ENCODE measurements around the gene GPX4. TPM values are rescaled to one million over a fixed set of nuclear protein-coding genes. Genes with fewer than 3 reads are reported as not detected.

Gene GPX4
- total RNA-seq, 2 experiments from 2014 or later = 148 to 203 TPM

DNA sequence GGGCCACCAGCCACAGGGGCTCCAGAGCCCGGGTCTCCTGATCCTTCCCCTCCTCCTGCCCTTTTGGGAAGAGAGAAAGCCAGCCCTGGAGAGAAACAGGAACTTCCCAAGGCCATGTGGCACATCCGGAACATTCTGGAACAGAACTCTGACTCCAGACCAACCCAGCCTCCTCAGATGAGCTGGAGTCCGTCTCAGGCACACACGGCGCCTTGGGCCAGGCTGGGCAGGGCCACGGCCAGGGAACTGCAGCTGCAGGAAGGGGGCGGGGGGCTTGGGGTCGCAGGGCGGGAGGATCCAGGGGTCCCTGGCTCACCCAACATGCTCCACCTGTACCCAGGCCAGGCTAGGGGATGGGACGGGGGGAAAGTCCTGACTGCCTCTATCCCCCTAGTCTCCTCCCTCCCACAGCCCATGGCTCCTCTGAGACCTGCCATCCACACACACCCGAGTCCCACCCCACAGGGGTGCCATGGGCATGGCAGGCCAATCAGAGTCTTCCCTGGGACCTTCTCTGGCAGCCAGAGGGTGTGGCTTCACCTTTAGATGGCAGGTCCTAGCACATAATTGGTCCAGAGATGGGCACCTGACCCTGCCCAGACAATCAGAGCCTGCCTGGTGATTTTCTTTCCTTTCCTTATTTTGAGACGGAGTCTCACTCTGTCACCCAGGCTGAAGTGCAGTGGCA lies 47.4 kb downstream of the GPX4 start:
- H3K27ac ChIP-seq (ENCODE audit: low read depth, low read length, poor library complexity, severe bottlenecking) = no peak overlapping the region
- intact Hi-C loops (cut with micrococcal nuclease; ENCODE audit: unreplicated experiment) = no loop called here
- H2AFZ ChIP-seq (ENCODE audit: low read length) = no peak overlapping the region
- no peaks in the 10 kb centered on the region for H4K20me1 ChIP-seq (ENCODE audit: insufficient read depth, low read length)
- no peaks in the 10 kb centered on the region for H3K9me3 ChIP-seq (ENCODE audit: low read length)
- ChIA-PET CTCF (ENCODE audit: unreplicated experiment) (no interaction called here), POLR2A (no interaction called here)
- no peak overlapping the region for H3K4me2 ChIP-seq (ENCODE audit: low read length)
- no TSS peak for BruUV-seq (replicated peaks)
- H3K4me1 ChIP-seq (ENCODE audit: insufficient read depth, low read length, poor library complexity, severe bottlenecking) = no peaks in the 10 kb centered on the region
- H3K4me3 ChIP-seq (ENCODE audit: low read depth, low read length, poor library complexity, severe bottlenecking) = no peak overlapping the region
- H3K9me2 ChIP-seq (ENCODE audit: insufficient read depth, low read length) = no peaks in the 10 kb centered on the region
- no peaks in the 10 kb centered on the region for H3K79me2 ChIP-seq (ENCODE audit: insufficient read depth, low read depth, low read length)
- peaks cover 16% of the 10 kb centered on the region for H3K36me3 ChIP-seq (ENCODE audit: insufficient read depth, low read length)
- DNase-seq (ENCODE audit: low spot score) = no peak
- TF ChIP-seq, protein P1, sequence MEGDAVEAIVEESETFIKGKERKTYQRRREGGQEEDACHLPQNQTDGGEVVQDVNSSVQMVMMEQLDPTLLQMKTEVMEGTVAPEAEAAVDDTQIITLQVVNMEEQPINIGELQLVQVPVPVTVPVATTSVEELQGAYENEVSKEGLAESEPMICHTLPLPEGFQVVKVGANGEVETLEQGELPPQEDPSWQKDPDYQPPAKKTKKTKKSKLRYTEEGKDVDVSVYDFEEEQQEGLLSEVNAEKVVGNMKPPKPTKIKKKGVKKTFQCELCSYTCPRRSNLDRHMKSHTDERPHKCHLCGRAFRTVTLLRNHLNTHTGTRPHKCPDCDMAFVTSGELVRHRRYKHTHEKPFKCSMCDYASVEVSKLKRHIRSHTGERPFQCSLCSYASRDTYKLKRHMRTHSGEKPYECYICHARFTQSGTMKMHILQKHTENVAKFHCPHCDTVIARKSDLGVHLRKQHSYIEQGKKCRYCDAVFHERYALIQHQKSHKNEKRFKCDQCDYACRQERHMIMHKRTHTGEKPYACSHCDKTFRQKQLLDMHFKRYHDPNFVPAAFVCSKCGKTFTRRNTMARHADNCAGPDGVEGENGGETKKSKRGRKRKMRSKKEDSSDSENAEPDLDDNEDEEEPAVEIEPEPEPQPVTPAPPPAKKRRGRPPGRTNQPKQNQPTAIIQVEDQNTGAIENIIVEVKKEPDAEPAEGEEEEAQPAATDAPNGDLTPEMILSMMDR (conservative IDR thresholded peaks at IDR 0.05; ENCODE audit: low read length) = no peak
- TF ChIP-seq EZH2phosphoT487 (IDR thresholded peaks at IDR 0.05; ENCODE audit: borderline replicate concordance, low read depth, low read length) = no peak

DNA sequence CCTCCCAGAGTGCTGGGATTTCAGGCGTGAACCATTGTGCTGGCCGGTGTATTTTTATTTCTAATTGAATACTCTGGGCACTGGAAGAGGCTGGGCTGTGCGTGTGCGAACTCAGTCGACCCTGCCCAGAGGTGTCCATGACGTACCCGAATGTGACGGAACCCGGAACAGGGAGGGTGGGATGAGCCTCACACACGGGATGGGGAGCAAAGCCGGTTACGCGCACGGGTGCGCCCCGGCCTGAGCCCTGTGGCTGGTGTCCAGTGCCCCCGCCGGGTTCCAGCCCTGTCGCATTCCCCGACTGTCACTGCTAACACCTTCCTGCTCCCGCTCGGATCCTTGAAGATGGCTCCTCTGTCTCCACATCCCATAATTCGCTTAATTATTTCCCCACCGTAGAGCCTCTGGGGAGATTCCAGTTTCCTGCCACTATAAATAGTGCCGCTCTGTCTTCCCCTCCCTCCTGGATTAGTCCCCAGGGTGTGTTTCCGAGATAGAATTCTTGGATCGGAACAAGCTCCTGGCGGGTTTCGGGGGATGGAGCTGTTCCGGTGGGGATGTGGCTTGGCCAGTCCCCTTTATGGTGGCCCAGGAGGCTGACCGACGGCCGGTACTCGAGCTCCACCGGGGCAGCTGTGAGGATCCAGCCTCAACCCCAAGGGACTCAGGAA lies 48.3 kb downstream of the GPX4 start:
- Histone ChIP-seq H3K4me1 (ENCODE audit: insufficient read depth, low read length, poor library complexity, severe bottlenecking) (no peaks in the 10 kb centered on the region), H3K79me2 (ENCODE audit: insufficient read depth, low read depth, low read length) (no peaks in the 10 kb centered on the region), H4K20me1 (ENCODE audit: insufficient read depth, low read length) (no peaks in the 10 kb centered on the region), H3K36me3 (ENCODE audit: insufficient read depth, low read length) (peaks cover 16% of the 10 kb centered on the region), H3K9me2 (ENCODE audit: insufficient read depth, low read length) (no peaks in the 10 kb centered on the region), H3K27ac (ENCODE audit: low read depth, low read length, poor library complexity, severe bottlenecking) (no peak overlapping the region), H3K9me3 (ENCODE audit: low read length) (no peaks in the 10 kb centered on the region), H3K4me2 (ENCODE audit: low read length) (no peak overlapping the region), H2AFZ (ENCODE audit: low read length) (no peak overlapping the region), H3K4me3 (ENCODE audit: low read depth, low read length, poor library complexity, severe bottlenecking) (no peak overlapping the region)
- ChIA-PET POLR2A (no interaction called here), CTCF (ENCODE audit: unreplicated experiment) (no interaction called here)
- TF ChIP-seq EZH2phosphoT487 (IDR thresholded peaks at IDR 0.05; ENCODE audit: borderline replicate concordance, low read depth, low read length) = no peak
- TF ChIP-seq, protein P1 (conservative IDR thresholded peaks at IDR 0.05; ENCODE audit: low read length) = no peak
- no TSS peak for BruUV-seq (replicated peaks)
- intact Hi-C loops (cut with micrococcal nuclease; ENCODE audit: unreplicated experiment) = no loop called here
- no peak for DNase-seq (ENCODE audit: low spot score)

Data from OCI-LY7 (cell line).